GM12873 (cell line): ENCODE results near the gene DDX17.

Experiments used
- CTCF ChIP-seq: IDR thresholded peaks from 2 replicates; pipeline ENCODE4 v1.5.1; 2012; ENCODE audit warnings: low read depth, mild to moderate bottlenecking, moderate library complexity, low read length, control low read depth; ENCODE audit not compliant: insufficient read depth; ENCODE audit errors: missing control alignments

The DDX17 gene

GRCh38 chr22:38441620-38442287 lies 64.4 kb downstream of the DDX17 start:
- TF ChIP-seq CTCF, result no peak

GRCh38 chr22:38440747-38441350 lies 65.3 kb downstream of the DDX17 start:
- TF ChIP-seq CTCF, result no peak

- TF ChIP-seq CTCF, result no peak
Measured at GRCh38 chr22:38437416-38437815, 68.7 kb downstream of the DDX17 start.

- no peak for TF ChIP-seq CTCF
Measured at GRCh38 chr22:38436629-38437395, 69.3 kb downstream of the DDX17 start.

- no peak for TF ChIP-seq CTCF
Measured at GRCh38 chr22:38435965-38436364, 70.1 kb downstream of the DDX17 start.

GRCh38 chr22:38435010-38435409 lies 71.1 kb downstream of the DDX17 start:
- peak; percentile 22 for TF ChIP-seq CTCF

- no peak for TF ChIP-seq CTCF
Measured at GRCh38 chr22:38433871-38434270, 72.2 kb downstream of the DDX17 start.
